Right renal pelvis (tissue), 4 donors: ENCODE measurements around the gene CIT. TPM values are rescaled to one million over a fixed set of nuclear protein-coding genes. Genes with fewer than 3 reads are reported as not detected.

ENCODE experiments used
- DNase-seq, 4 donors: peaks; one replicate each; pipeline ENCODE4 v3.0.0-alpha.2; 2013; ENCODE audit warnings: low read depth in 4 of 4, low spot score in 3 of 4, missing footprints in 1 of 4
- polyA plus RNA-seq, 4 donors: library from polyadenylated mRNA; unstranded; fragments of 120-200 nt; gene quantifications; one replicate each; pipeline ENCODE4 v1.2.1, GENCODE V29; 2013; ENCODE audit not compliant: insufficient read length in 4 of 4

Gene CIT
- polyA plus RNA-seq, 4 donors: 15.2 to 16.3 (median 16.1) TPM

DNA sequence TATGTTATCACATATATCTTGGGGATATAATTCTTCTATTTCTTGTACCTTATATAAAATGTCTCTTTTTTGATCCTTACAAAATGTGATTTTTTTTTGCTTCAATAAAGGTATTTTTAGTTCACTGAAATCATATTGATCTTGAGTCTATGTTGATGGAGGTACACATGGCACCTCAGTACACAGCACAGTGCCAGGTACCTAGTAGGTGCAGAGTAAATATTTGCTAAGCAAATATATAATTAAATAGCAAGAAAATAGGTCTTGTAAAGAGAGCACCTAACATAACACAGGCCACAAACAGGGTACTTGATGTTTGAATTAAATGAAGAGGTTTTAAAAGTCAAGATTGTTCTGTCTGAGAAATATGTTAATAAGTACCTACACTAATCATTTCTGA, 69.7 kb downstream of the CIT start:
- no peak for DNase-seq

DNA sequence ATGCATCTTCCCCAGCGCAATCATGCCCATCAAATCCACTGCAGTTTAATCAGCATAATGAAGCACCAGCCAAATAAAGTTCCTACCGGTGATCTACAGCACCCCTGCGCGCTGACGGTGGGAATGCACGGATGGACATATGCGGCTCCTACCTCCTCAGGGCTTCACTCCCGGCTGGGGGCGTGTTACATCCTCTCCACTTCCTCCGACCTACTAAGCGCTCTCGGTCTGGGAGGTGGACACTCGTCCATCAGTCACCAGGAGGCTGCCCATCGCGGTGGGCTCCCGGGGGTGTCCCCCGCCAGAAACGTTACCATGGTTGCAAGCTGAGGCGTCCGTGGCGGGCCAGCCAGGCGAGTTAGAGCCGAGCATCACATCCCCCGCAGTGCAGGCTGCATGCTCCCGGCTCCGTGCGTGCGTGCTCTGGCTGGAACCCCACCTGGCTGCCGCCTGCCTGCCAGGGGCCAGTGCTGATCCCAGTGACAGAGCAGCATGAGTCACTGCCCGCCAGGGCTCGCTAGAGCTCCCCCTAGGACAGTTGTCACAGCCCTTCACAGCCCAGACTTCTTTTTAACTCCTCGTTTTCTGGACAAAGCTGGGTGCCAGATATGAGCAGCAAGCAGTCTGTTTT, 73.0 kb downstream of the CIT start:
- DNase-seq: peak; percentile 40 to 59 (median 52)

DNA sequence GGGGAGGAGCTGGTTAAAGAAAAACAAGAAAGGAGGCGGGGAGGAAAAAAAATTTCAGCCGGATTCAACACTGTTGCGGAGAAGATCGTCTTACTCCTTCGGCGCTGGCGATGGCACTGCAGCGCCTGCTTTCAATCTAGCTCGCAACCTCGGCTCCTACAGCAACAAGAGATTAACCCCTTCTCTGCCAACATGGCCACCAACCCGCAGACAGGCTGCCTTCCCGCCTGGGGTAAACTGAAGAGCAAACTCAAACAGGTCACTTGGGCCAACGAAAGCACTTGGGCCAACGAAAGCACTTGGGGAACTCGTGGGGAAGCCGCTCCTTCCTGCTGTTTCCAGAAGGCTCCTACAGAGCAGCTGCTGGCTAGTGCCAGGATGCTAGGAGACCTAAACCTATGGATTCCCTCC, 73.7 kb downstream of the CIT start:
- DNase-seq: peak in 3 of 4 donors; percentile 20 to 33 (median 32)

DNA sequence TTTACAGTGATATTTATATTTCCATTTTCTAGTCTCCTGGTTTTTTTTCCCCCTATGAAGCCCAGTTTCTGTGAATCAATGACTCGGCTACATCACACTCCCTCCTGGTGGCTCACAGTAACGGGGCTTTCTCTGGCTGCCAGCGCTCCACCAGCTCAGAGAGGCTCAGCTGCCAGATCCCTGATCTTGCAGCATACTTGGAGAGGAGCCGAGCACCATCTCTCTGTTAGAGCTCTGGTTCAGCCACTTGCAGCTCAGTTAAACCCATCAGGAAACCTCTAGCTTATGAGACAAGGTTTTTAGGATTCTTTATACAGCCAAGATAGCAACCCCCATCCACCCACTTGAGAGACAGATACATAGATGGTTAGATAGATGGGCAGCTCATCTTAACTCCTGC, 74.6 kb downstream of the CIT start:
- no peak for DNase-seq

DNA sequence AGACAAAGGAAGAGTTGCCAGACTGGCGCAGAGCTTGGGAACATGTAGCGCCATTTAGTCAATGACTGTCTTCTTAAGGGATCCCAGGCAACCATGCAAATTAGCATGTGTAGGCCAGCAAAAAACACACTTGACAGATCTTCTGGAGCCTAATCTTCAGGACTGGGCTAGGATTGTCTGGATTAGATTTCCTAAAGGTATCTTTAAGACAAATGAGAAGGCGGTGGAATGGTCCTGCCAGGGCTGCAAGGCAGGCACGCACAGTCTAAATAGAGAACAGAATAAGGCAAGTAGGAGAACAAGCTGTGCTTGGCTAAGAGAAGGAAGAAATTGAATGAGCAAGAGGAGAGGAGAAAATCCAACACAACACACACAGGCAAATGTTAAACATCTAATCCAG, 80.0 kb downstream of the CIT start:
- DNase-seq: no peak

DNA sequence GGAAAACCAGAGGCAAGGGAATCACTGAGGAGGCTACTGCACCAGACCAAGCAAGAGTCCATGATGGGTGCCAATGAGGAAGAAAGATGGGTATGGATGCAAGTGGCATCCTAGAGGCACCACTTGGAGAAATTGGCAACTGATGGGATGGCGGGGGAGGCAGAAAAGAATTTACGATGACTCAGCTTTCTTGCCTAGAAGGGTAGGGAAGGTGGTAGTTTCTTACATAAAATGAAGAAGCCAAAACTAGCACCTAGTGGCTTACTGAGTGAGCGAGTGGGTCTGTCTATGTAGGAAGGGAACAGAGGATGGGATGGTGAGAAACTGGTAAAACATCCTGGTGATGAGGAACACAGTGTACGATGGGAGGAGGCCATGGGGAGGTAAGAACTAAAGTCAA, 80.8 kb downstream of the CIT start:
- DNase-seq: no peak

DNA sequence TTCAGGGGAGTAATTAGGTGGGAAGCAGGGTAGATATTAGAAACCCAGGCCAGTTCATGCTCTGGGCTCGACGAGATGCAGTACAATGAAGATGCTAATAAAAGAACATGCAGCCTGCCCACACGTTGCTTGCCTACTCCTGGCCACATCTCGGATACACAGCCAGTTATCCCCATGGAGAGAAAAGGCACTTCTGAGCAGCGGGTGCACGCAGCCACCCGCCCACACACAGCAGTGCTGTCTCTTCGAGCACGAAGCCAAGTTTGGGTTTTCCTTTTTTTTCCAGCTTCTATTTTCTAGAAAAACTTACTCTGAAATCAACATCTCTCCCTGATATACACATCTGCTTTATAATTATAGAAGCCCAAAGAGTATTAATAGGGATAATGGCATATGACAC, 85.7 kb downstream of the CIT start:
- DNase-seq: no peak

DNA sequence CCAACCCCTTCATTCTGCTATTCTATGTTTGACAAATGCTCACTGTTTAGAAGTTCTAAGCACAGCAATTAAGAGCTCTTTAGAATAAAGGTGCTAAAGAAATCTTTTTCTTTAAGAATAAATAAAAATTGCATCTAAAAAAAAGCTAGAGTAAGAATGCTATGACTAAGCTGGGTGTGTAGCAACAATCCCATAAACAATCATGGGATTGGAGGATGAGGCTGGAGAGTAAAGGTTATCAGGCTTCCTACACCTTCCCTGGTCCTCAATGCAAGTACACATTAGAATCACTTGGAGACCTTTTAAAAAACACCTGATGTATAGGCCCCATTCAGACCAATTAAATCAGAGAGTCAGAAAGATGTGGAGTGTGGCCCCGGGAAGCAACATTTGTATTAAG, 88.3 kb downstream of the CIT start:
- DNase-seq: no peak

DNA sequence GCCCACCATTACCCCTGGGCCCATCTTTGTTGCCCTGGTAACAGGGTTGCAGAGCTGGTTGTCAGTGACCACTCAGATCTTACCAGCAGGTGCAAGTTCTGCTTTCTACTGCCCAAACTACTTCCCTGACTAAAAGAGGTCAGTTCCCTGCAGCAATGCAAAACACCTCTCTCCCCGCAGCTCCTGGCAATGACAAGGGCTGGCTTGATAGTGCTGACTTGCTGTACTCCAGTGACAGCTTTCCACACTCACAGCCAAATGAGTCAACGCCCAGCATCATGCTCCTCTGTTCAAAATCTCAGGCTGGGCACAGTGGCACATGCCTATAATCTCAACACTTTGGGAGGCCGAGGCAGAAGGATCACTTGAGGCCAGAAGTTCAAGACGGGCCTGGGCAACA, 90.6 kb downstream of the CIT start:
- DNase-seq: no peak

DNA sequence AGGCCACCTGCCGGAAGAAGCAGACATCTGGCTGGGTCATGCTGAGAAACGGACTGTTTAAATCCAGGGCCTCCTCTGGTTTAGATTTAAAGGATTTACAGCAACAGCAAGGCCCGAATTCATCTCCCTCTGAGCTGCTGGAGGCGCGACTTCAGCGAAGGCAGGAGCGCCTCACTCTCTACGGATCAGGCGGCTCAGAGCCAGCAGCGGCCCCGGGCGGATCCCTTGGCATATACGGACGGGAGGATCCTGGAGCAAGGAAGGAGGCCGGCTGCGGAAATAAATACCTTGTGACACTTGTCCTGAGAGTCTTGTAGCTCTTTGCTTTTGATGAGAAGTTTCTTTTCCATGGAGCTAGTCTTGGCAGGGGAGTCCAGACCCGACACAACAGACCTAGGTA, 92.4 kb downstream of the CIT start:
- DNase-seq: no peak

DNA sequence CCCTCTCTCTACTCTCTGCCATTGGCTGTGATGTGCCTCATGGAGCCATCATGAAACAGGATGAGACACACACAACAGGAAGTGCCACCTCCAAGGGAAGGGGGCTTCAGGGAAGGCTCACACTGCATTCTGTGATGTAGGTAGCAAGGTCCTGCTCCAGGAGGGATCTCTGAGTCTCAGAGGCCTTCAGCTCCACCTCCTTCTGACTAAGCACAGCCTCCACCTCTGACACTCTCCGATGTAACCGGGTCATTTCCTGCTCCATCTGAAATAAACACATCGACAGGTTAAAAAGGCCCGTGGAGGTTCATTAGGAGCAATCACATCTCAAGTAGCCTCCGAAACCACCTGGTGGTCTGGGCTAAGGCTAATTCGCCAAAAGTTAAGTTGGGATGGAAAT, 93.3 kb downstream of the CIT start:
- DNase-seq: no peak

DNA sequence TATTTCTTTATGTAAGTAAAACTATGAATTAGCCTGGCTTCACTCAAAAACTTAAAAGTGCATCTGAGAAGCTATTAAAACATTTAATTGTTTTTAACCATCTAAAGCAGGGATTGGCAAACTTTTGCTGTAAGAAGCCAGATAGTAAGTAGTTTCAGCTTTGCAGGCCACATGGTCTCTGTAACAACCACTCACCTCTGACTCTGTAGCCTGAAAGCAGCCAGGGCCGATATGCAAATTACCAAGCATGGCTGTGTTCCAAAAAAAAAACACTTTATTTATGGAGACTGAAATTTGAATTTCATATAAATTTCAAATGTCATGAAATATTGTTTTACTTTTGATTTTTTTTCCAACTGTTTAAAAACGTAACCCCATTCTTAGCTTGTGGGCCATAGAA, 95.3 kb downstream of the CIT start:
- DNase-seq: no peak

DNA sequence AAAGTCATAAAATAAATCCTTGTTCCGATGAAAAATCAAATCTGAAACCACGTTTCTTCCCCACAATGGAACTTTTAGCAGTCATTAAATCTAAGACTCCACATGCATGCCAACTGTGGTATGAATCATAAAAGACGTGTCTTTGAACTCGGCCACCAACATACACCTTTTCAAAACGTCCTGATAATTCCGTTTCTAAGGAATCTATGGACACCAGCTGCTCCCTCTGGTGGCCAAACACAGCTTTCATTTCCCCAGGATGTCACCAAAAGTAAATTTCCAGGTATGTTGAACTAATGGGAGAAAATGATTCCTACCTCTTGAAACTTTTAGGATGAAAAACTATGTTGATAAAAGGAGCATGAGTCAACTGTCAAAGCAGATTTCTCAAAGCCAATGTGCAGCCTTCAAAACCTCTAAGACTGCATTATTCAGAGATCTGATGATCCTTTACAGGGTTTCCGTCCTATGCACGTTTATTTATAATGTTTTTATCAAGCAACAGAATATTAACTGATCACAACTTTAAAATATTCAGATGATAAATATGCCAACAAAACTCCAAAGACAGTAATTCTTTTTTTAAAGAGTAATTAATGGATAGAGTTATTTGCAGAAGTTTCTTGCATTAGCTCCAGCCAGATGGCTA, 96.2 kb downstream of the CIT start:
- DNase-seq: peak in 3 of 4 donors; percentile 4 to 33 (median 30)

DNA sequence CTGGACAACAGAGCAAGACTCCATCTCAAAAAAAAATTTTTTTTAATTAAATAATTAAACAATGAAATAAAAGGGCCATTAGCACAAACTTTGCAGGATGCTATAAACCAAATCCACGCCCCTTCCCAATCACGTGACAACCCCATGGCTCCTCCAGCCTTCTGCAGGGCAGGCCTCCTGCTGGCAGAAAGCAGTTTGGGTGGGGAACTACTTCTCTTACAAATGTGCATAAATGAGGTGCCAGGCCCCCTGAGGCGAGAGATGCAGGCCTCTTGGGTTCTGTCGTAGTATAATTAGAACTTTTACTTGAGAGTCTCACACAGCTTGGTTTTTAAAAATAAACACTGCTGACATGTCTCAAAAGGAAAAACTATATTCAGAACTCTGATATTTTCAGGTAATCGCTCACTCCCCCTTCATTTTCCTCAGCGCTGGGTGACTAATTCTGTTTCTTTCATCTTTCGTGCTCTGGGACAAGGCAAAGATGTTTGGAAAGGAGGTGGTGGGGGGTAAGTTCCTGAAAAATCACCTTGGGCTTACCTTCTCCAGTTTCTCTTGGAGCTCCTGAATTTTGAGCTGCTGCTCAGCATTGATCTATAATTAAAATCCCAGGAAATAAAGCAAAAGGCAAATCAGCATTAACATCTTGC, 101.7 kb downstream of the CIT start:
- no peak for DNase-seq

DNA sequence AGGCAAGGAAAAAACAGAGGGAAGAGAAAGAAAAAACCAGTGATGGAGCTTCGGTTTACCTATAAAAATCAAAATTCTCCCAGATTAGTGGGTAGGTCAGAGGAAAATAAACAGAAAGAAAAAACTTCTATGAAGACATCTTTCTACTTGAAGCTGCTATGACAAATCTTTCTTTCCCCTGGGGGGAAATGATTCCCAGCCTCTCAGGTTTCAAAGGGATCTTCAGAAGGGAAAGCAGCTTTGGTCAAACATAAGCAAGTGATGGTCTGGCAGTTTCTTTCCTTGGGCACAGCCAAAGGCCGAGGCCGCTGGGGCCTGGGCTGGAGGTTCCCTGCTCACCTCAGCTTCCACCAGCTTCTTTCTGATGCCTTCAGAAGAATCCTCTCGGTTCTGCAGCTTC, 104.7 kb downstream of the CIT start:
- no peak for DNase-seq

DNA sequence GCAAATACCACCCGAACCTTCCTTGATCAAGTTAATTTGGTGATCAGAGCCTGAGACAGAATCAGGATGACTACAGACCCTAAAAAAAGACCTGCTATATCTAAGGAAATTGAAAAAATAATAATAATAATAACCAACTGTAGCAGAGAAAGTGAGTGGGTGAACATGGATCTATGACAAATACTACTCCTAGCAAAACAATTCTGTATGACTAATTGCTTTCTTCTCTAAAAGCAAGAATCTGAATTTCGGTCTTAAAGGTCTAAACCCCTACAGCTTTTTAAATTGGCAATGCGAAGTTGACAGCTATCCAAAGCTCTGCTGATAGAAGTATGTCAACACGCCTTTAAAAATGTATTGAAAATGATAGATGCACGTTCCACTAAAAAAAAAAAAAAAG, 107.0 kb downstream of the CIT start:
- DNase-seq: no peak

DNA sequence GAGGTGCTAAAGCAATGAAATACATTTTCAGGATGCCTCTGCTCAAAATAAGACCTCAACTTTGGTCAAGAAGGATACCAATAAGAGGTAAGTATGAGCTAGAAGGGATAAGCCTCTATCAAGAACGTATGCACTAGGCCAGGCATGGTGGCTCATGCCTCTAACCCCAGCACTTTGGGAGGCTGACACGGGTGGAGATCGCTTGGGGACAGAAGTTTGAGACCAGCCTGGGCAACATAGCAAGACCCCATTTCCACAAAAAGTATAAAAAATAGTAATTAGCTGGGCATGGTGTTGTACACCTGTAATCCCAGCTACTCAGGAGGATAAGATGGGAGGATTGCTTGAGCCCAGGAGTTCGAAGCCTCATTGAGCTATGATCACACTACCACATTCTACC, 114.5 kb downstream of the CIT start:
- no peak for DNase-seq

DNA sequence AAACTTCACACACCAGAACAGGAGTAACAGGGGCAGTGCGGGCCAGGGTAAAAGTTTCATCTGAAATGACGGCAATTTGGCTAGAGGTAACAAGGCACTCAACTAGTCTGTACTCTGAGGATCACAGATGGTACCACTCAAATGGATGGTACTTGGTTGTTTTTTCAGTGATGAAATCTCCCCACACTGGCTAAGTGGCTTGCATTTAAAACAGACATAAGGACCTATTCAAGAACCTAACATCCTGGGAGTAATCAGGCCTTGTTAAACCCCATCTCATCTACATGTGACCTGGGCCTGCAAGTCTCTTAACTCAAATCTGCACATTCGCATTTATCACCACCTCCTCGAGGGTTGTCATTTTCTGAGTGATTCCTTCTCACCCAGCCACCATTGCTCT, 118.4 kb downstream of the CIT start:
- no peak for DNase-seq

DNA sequence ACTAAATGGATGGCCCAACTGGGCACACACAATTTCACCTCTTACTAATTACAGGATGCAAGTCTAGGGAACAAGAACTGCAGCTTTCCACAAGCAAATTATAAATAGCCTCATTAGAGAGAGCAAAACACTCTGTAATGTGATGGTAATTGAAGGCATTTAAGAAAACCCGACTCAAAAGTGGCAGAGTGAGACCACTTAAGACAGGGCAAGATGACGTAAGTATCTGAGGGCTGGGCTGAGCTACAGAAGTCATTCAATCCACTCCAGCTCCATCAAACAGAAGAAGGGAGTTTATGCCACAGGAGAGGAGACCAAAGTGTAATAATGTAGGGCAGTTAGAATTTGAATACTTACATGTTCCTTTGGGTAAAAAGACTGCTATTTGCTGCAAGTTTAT, 118.9 kb downstream of the CIT start:
- DNase-seq: no peak

DNA sequence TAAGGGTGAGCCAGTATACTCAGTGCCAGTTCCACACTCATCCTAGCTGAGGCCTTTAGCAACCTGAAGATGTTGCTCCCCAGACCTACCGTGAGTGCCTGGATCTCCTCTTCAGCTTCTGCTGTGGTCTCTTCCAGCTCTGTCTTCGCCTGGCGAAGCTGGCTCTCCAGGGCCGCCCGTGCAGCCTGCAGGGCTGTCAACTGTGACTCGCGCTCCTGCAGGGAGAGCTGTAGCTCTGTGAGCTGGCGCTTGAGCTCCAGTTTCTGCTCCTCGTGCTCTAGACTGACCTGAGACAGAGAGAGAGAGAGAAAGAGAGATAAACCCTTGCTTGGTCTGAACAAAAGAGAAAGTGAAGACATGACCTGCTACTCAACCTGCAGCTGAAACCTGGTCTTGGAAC, 125.2 kb downstream of the CIT start:
- DNase-seq: no peak

DNA sequence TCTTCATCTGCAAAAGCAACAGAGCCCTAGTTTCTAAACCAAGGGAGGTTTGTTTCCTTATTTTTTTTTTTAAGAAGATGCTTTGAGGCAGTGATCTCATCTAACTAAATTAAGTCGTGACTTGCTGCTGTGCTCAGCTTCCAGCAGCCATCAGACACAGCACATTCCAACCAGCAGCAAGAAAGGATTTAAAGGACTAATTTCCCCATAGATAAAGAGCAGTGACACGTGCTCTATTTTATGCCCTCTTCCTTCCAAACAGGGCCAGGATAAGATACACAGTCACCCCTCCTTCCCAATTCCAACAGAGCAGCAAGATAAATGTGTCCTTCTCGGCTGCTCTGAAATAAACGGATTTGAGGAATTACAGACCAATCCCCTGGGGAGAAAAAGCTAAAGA, 127.5 kb downstream of the CIT start:
- no peak for DNase-seq

DNA sequence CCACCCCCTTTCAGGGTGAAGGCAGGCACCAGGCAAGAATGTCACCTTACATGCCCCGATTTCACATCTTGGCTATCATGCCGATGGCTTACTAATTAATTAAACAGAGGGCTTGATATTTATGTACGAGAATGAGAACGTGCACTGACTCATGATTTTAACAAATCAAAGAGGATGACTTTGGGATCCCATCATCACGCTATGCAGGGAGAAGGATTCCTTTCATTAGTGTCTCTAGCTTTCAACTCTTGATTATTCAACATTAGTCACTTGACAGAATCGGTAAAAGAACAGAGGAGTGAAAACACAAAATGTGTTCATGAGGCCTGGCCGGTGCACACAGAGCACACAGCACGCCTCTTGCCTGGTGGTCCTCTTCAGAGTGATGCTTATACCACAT, 128.6 kb downstream of the CIT start:
- no peak for DNase-seq
